Caco-2 (cell line): ENCODE measurements around the gene BMX. TPM values are rescaled to one million over a fixed set of nuclear protein-coding genes. Genes with fewer than 3 reads are reported as not detected.

Source experiments
- BruUV-seq: library from RNA; stranded (reverse); fragments of 400-500 nt; replicated peaks from 2 replicates; lab custom pipeline; 2021; lab: Mats Ljungman, UMichigan
- CTCF ChIA-PET: fragments of 300-600 bp; sonication (Branson Sonifier 250); formaldehyde crosslinking; loops from one replicate; lab custom pipeline; 2022; ENCODE audit warnings: antibody characterized with exemption; lab: Charles Lee
- POLR2A ChIA-PET: fragments of 300-600 bp; sonication (Branson Sonifier 250); formaldehyde crosslinking; loops from one replicate; lab custom pipeline; 2022; ENCODE audit warnings: antibody characterized with exemption; lab: Charles Lee
- DNase-seq, 2 experiments: peaks; one replicate each; pipeline versions ENCODE4 v3.0.0 to v3.0.0-alpha.2; 2020 to 2022
- H3K27me3 ChIP-seq: replicated peaks from 2 replicates; pipeline ENCODE4 v1.6.0; 2011; ENCODE audit warnings: low read length; ENCODE audit not compliant: control insufficient read depth, insufficient read depth
- H3K36me3 ChIP-seq: 2 replicates; pipeline ENCODE4 v1.5.1; 2011; ENCODE audit warnings: low read length; ENCODE audit not compliant: control insufficient read depth, insufficient read depth
- H3K4me1 ChIP-seq: fragments of 250-450 bp; sonication (Bioruptor Pico); 2 replicates; pipeline ENCODE4 v1.5.1; 2020; ENCODE audit warnings: mild to moderate bottlenecking
- H3K4me3 ChIP-seq: 2 replicates; pipeline ENCODE4 v1.5.1; 2011; ENCODE audit warnings: low read depth, mild to moderate bottlenecking, control low read depth, low read length
- H3K9me3 ChIP-seq: fragments of 250-450 bp; sonication (Bioruptor Pico); 2 replicates; pipeline ENCODE4 v1.5.1; 2020; ENCODE audit warnings: mild to moderate bottlenecking, moderate library complexity
- H3K27ac Mint-ChIP-seq: one replicate; pipeline ENCODE4 v1.8.0; 2022; ENCODE audit warnings: mixed read lengths; ENCODE audit not compliant: unreplicated experiment
- H3K27me3 Mint-ChIP-seq: one replicate; pipeline ENCODE4 v1.8.0; 2022; ENCODE audit warnings: mixed read lengths; ENCODE audit not compliant: insufficient read depth, unreplicated experiment
- H3K36me3 Mint-ChIP-seq: one replicate; pipeline ENCODE4 v1.8.0; 2022; ENCODE audit warnings: mild to moderate bottlenecking, mixed read lengths; ENCODE audit not compliant: insufficient read depth, unreplicated experiment
- H3K4me1 Mint-ChIP-seq: one replicate; pipeline ENCODE4 v1.8.0; 2022; ENCODE audit warnings: low read depth, mixed read lengths; ENCODE audit not compliant: unreplicated experiment
- H3K4me3 Mint-ChIP-seq: one replicate; pipeline ENCODE4 v1.8.0; 2022; ENCODE audit warnings: mild to moderate bottlenecking, moderate library complexity, mixed read lengths; ENCODE audit not compliant: unreplicated experiment
- H3K9me3 Mint-ChIP-seq: one replicate; pipeline ENCODE4 v1.8.0; 2022; ENCODE audit warnings: mixed read lengths; ENCODE audit not compliant: unreplicated experiment
- CTCF ChIP-seq, 2 experiments: fragments of 200-600 bp in 1 of 2; IDR thresholded peaks; 1 replicate in 1 of 2; 2 replicates in 1 of 2; pipeline versions ENCODE4 v1.5.1 to v1.8.0; 2011 to 2022; ENCODE audit warnings: antibody characterized with exemption in 1 of 2, control low read depth in 1 of 2, inconsistent platforms in 1 of 2, low read depth in 1 of 2, low read length in 1 of 2, mild to moderate bottlenecking in 1 of 2, moderate library complexity in 1 of 2; ENCODE audit not compliant: insufficient read depth in 1 of 2, severe bottlenecking in 1 of 2, unreplicated experiment in 1 of 2
- intact Hi-C: fragments of 100-400 bp; cut with micrococcal nuclease; formaldehyde crosslinking; loops from one replicate; pipeline ENCODE4 v1.10.0; 2022; ENCODE audit not compliant: unreplicated experiment
- total RNA-seq: library from RNA; stranded (reverse); gene quantifications from 2 replicates; pipeline ENCODE4 v1.2.3, GENCODE V29; 2022

BMX gene
- total RNA-seq, 1 experiment from 2014 or later = not detected

- no peak for TF ChIP-seq CTCF (IDR thresholded peaks at IDR 0.05; ENCODE audit: insufficient read depth in 1 of 2, low read depth in 1 of 2, low read length in 1 of 2, severe bottlenecking in 1 of 2, unreplicated experiment in 1 of 2)
- H3K36me3 ChIP-seq = no peaks in the 10 kb centered on the region
- H3K27ac Mint-ChIP-seq = no peak overlapping the region
- no peaks in the 10 kb centered on the region for H3K4me1 Mint-ChIP-seq
- H3K4me3 Mint-ChIP-seq = no peak overlapping the region
- no peaks in the 10 kb centered on the region for H3K9me3 ChIP-seq
- H3K27me3 ChIP-seq = no peaks in the 10 kb centered on the region
- no peak overlapping the region for H3K4me3 ChIP-seq
- no TSS peak for BruUV-seq
- H3K27me3 Mint-ChIP-seq = no peaks in the 10 kb centered on the region
- ChIA-PET POLR2A (no interaction called here), CTCF (no interaction called here)
- H3K4me1 ChIP-seq = no peaks in the 10 kb centered on the region
- intact Hi-C loops = no loop called here
- no peaks in the 10 kb centered on the region for H3K9me3 Mint-ChIP-seq
- no peaks in the 10 kb centered on the region for H3K36me3 Mint-ChIP-seq
- no peak for DNase-seq
Observed at GRCh38 chrX:15547356-15547755, 46.7 kb downstream of the BMX start.

- no peak for DNase-seq
- Histone ChIP-seq H3K4me1 (no peaks in the 10 kb centered on the region), H3K27me3 (no peaks in the 10 kb centered on the region), H3K4me3 (no peak overlapping the region), H3K9me3 (no peaks in the 10 kb centered on the region), H3K36me3 (no peaks in the 10 kb centered on the region)
- ChIA-PET POLR2A (no interaction called here), CTCF (no interaction called here)
- H3K9me3 Mint-ChIP-seq = no peaks in the 10 kb centered on the region
- no peak for TF ChIP-seq CTCF (IDR thresholded peaks at IDR 0.05; ENCODE audit: insufficient read depth in 1 of 2, low read depth in 1 of 2, low read length in 1 of 2, severe bottlenecking in 1 of 2, unreplicated experiment in 1 of 2)
- no peak overlapping the region for H3K27ac Mint-ChIP-seq
- no TSS peak for BruUV-seq
- no peaks in the 10 kb centered on the region for H3K4me1 Mint-ChIP-seq
- no peaks in the 10 kb centered on the region for H3K36me3 Mint-ChIP-seq
- no peak overlapping the region for H3K4me3 Mint-ChIP-seq
- no peaks in the 10 kb centered on the region for H3K27me3 Mint-ChIP-seq
- intact Hi-C loops = no loop called here
Observed at GRCh38 chrX:15549189-15550012, 48.8 kb downstream of the BMX start.

- no peak for DNase-seq
- no peaks in the 10 kb centered on the region for H3K9me3 Mint-ChIP-seq
- intact Hi-C loops = no loop called here
- H3K4me1 ChIP-seq = no peaks in the 10 kb centered on the region
- no peaks in the 10 kb centered on the region for H3K9me3 ChIP-seq
- H3K4me3 Mint-ChIP-seq = no peak overlapping the region
- CTCF ChIA-PET = no interaction called here
- POLR2A ChIA-PET = no interaction called here
- no peaks in the 10 kb centered on the region for H3K36me3 ChIP-seq
- H3K36me3 Mint-ChIP-seq = no peaks in the 10 kb centered on the region
- no peaks in the 10 kb centered on the region for H3K4me1 Mint-ChIP-seq
- no peak overlapping the region for H3K4me3 ChIP-seq
- H3K27me3 Mint-ChIP-seq = no peaks in the 10 kb centered on the region
- BruUV-seq = no TSS peak
- TF ChIP-seq CTCF (IDR thresholded peaks at IDR 0.05; ENCODE audit: insufficient read depth in 1 of 2, low read depth in 1 of 2, low read length in 1 of 2, severe bottlenecking in 1 of 2, unreplicated experiment in 1 of 2) = no peak
- no peaks in the 10 kb centered on the region for H3K27me3 ChIP-seq
- H3K27ac Mint-ChIP-seq = no peak overlapping the region
Observed at GRCh38 chrX:15559227-15559626, 58.6 kb downstream of the BMX start.
